Common myeloid progenitor, CD34-positive (primary cell): ENCODE data around the gene PRICKLE1.

Experiments
- CTCF ChIA-PET: fragments of 350-600 bp; sonication (Branson Sonifier 250); formaldehyde crosslinking; loops from one replicate; lab custom pipeline; 2021; ENCODE audit warnings: antibody characterized with exemption; lab: Charles Lee
- POLR2A ChIA-PET: fragments of 350-600 bp; sonication (Branson Sonifier 250); formaldehyde crosslinking; loops from one replicate; lab custom pipeline; 2021; ENCODE audit warnings: antibody characterized with exemption; lab: Charles Lee
- DNase-seq, 3 donors: peaks; one replicate each; pipeline versions ENCODE4 v3.0.0 to v3.0.0-alpha.2; 2013
- H3K27ac ChIP-seq, 2 experiments: 1 replicate in 1 of 2; 2 replicates in 1 of 2; pipeline ENCODE4 v1.7.0; 2013; ENCODE audit warnings: inconsistent platforms in 2 of 2, low read length in 2 of 2, mild to moderate bottlenecking in 2 of 2, low read depth in 1 of 2, moderate library complexity in 1 of 2; ENCODE audit not compliant: severe bottlenecking in 2 of 2, insufficient read depth in 1 of 2, poor library complexity in 1 of 2
- H3K27me3 ChIP-seq, 5 experiments: replicated peaks in 2 of 5; 1 replicate in 3 of 5; 2 replicates in 2 of 5; pipeline versions ENCODE4 v1.6.1 to v1.7.0; 2013; ENCODE audit warnings: low read length in 4 of 5, mild to moderate bottlenecking in 2 of 5, moderate library complexity in 2 of 5, inconsistent platforms in 1 of 5; ENCODE audit not compliant: insufficient read depth in 5 of 5, control insufficient read depth in 4 of 5
- H3K36me3 ChIP-seq, 4 experiments: 1 replicate in 2 of 4; 2 replicates in 2 of 4; pipeline versions ENCODE4 v1.6.1 to v1.7.0; 2013; ENCODE audit warnings: low read length in 3 of 4, control low read depth in 1 of 4, mild to moderate bottlenecking in 1 of 4; ENCODE audit not compliant: control insufficient read depth in 4 of 4, insufficient read depth in 4 of 4
- H3K4me1 ChIP-seq, 4 experiments: 1 replicate in 3 of 4; 2 replicates in 1 of 4; pipeline versions ENCODE4 v1.6.1 to v1.7.1; 2013; ENCODE audit warnings: low read length in 3 of 4, mild to moderate bottlenecking in 3 of 4, control low read depth in 1 of 4, inconsistent platforms in 1 of 4, moderate library complexity in 1 of 4; ENCODE audit not compliant: control insufficient read depth in 4 of 4, insufficient read depth in 4 of 4; ENCODE audit errors: control extremely low read depth in 1 of 4
- H3K4me3 ChIP-seq, 7 experiments: 1 replicate in 4 of 7; 2 replicates in 3 of 7; pipeline versions ENCODE4 v1.5.1 to v1.7.0; 2013; ENCODE audit warnings: mild to moderate bottlenecking in 7 of 7, low read length in 6 of 7, moderate library complexity in 6 of 7, inconsistent platforms in 2 of 7, low read depth in 2 of 7, control low read depth in 1 of 7; ENCODE audit not compliant: insufficient read depth in 4 of 7, control insufficient read depth in 1 of 7; ENCODE audit errors: extremely low read depth in 1 of 7
- H3K9me3 ChIP-seq, 5 experiments: 1 replicate in 4 of 5; 2 replicates in 1 of 5; pipeline versions ENCODE4 v1.6.1 to v1.7.1; 2013; ENCODE audit warnings: low read length in 4 of 5, mild to moderate bottlenecking in 2 of 5, inconsistent platforms in 1 of 5, low read depth in 1 of 5, moderate library complexity in 1 of 5; ENCODE audit not compliant: control insufficient read depth in 4 of 5, insufficient read depth in 2 of 5; ENCODE audit errors: control extremely low read depth in 1 of 5
- WGBS: methylation state at CpG from one replicate; pipeline ENCODE4 v1.1.5; 2013; ENCODE audit not compliant: insufficient coverage; 5-methylcytosine and 5-hydroxymethylcytosine counted together

The PRICKLE1 gene

DNA sequence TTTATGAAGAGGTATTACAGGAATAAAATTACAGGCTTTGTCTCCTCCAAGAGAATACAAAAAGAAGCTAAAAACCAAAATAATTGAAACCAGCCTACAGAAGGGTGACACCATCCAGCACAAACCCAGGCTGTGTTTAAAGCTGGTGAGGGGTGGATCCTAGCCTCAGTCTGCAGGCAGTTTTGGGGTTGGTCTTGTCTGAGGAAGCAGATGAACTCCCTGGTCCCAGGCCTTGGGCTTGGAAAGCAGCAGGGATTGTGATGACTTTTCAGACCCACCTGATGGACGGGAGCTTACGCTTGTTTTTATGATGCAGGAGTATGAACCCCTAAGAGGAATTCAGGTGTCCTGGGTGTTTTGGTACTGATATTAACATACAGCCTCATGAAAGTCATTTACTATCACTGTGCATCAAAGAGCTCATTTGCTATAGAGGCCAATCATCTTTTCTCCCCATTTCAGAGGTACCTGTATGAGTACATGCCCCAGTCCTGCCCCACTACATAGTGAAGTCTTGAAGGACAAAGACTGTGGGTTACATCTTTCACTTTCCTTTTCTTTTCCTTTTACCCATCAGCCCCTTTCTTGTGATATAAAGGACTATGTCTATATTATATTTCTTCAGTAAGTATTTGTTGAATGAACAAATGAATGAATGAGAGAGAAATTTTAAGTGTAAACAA is 18.1 kb downstream of the PRICKLE1 start:
- H3K27me3 ChIP-seq = no peaks in the 10 kb centered on the region
- CTCF ChIA-PET = interaction anchor here (1.0 kb wide), 1 partner anchor 12 kb away, joined by 3 read pairs; no protein-coding TSS in a partner anchor
- no CpG with 5 or more reads among the region's 2 CpGs for WGBS
- H3K36me3 ChIP-seq = no peaks in the 10 kb centered on the region
- no peak for DNase-seq
- H3K4me1 ChIP-seq = no peaks in the 10 kb centered on the region
- no peak overlapping the region for H3K4me3 ChIP-seq
- POLR2A ChIA-PET = no interaction called here
- H3K9me3 ChIP-seq = no peaks in the 10 kb centered on the region
- H3K27ac ChIP-seq = no peak overlapping the region

DNA sequence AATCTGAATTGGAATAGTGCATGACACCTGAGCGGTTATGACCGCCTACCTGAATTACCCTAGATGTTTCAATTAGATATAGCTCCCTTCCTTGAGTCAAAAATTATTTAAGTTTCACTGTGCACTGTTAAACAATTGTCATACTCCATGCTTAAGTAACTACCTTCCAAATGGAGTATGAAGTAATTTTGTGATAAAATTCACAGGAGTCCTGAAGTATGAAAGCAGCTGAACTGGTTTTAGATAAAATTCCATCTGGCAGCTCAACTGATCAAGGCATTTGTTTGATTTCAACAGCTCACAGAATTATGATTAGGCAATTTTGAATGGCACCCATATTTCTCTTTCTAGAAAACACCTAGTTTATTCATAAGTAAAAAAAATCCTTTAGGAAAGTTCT is 19.5 kb downstream of the PRICKLE1 start:
- H3K4me1 ChIP-seq = no peaks in the 10 kb centered on the region
- ChIA-PET CTCF (interaction anchor here (0.8 to 2.1 kb wide), 5 partner anchors 14 to 712 kb away, joined by 3 to 10 read pairs (median 4); no protein-coding TSS in a partner anchor), POLR2A (no interaction called here)
- no peak overlapping the region for H3K27ac ChIP-seq
- no peaks in the 10 kb centered on the region for H3K9me3 ChIP-seq
- H3K27me3 ChIP-seq = no peaks in the 10 kb centered on the region
- no peak overlapping the region for H3K4me3 ChIP-seq
- no peak for DNase-seq
- H3K36me3 ChIP-seq = no peaks in the 10 kb centered on the region
- 100% methylated on average over 2 of the region's 2 CpGs for WGBS

- ChIA-PET POLR2A (no interaction called here), CTCF (interaction anchor here (0.8 to 2.1 kb wide), 9 partner anchors 15 to 713 kb away, joined by 3 to 10 read pairs (median 3); no protein-coding TSS in a partner anchor)
- Histone ChIP-seq H3K36me3 (no peaks in the 10 kb centered on the region), H3K27ac (no peak overlapping the region), H3K27me3 (no peaks in the 10 kb centered on the region), H3K9me3 (no peaks in the 10 kb centered on the region), H3K4me3 (no peak overlapping the region), H3K4me1 (no peaks in the 10 kb centered on the region)
- WGBS = 100% methylated on average over 1 of the region's 6 CpGs
- DNase-seq = peak; percentile 54 to 74 (median 72)
These were observed 20.3 kb downstream of the PRICKLE1 start for GRCh38 chr12:42568952-42569915.

DNA sequence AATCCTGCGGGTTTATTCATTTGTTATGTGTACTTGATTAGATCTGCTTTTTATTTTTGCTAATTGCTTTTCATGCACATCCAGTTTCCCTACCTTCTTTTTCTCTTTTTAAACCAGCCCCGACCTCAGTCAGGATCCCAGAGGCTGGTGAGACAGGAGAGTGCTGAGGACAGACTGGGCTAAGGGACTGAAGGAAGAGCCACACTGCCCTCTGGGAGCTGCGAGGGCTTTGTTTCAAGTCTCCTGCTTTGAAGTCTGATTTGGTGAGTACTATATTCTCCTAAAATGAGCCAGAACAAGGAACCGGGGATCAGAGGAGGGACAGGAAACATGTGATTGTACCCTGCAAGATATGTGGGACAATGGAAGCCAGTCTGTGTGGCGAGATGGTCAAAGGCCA is 23.9 kb downstream of the PRICKLE1 start:
- no peak overlapping the region for H3K4me3 ChIP-seq
- CTCF ChIA-PET = no interaction called here
- no peaks in the 10 kb centered on the region for H3K9me3 ChIP-seq

GRCh38 chr12:42564996-42565395 is 24.6 kb downstream of the PRICKLE1 start:
- Histone ChIP-seq H3K4me1 (no peaks in the 10 kb centered on the region), H3K27ac (no peak overlapping the region), H3K4me3 (no peak overlapping the region), H3K36me3 (no peaks in the 10 kb centered on the region), H3K27me3 (no peaks in the 10 kb centered on the region), H3K9me3 (no peaks in the 10 kb centered on the region)
- POLR2A ChIA-PET = no interaction called here
- no peak for DNase-seq
- CTCF ChIA-PET = no interaction called here
- WGBS = 86% methylated on average over 2 of the region's 2 CpGs

More for the DNA sequence above, 23.9 kb downstream of the PRICKLE1 start:
- POLR2A ChIA-PET = no interaction called here
- no peaks in the 10 kb centered on the region for H3K27me3 ChIP-seq
- WGBS = 62% methylated on average over 4 of the region's 5 CpGs
- H3K27ac ChIP-seq = no peak overlapping the region
- H3K36me3 ChIP-seq = no peaks in the 10 kb centered on the region
- no peaks in the 10 kb centered on the region for H3K4me1 ChIP-seq
- no peak for DNase-seq

GRCh38 chr12:42564556-42564955 is 25.0 kb downstream of the PRICKLE1 start:
- ChIA-PET CTCF (no interaction called here), POLR2A (no interaction called here)
- no peaks in the 10 kb centered on the region for H3K9me3 ChIP-seq
- WGBS = no CpG with 5 or more reads among the region's 3 CpGs
- no peak overlapping the region for H3K27ac ChIP-seq
- no peak for DNase-seq
- no peaks in the 10 kb centered on the region for H3K27me3 ChIP-seq
- no peaks in the 10 kb centered on the region for H3K36me3 ChIP-seq
- no peaks in the 10 kb centered on the region for H3K4me1 ChIP-seq
- no peak overlapping the region for H3K4me3 ChIP-seq

DNA sequence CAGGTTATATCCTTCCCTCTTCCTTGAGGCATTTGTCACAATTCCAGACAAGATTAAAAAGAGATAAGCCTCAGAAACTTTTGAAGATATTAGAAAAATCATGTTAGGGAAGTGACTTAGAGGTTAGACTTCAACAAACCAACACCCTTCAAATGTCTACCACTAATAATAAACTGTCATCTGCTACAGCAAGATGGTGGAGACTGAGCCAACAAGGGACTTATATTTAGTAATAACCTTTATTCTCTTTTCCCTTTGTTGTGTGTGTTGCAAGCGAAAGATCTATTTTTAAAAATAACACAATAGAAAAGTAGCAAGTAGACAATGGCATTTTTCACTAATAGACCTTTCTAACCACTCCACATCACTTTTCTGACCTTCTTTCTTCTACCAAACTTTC is 28.6 kb downstream of the PRICKLE1 start:
- Histone ChIP-seq H3K36me3 (no peaks in the 10 kb centered on the region), H3K9me3 (no peaks in the 10 kb centered on the region), H3K4me1 (no peaks in the 10 kb centered on the region), H3K27me3 (no peaks in the 10 kb centered on the region), H3K4me3 (no peak overlapping the region), H3K27ac (no peak overlapping the region)
- CTCF ChIA-PET = no interaction called here
- WGBS = no CpG with 5 or more reads among the region's 1 CpG
- no peak for DNase-seq
- POLR2A ChIA-PET = no interaction called here
